ENCODE data around the gene SLA2. TPM values are rescaled to one million over a fixed set of nuclear protein-coding genes. Genes with fewer than 3 reads are reported as not detected.

SLA2 gene
- total RNA-seq, 1 experiment from 2014 or later: 0.51 TPM

DNA sequence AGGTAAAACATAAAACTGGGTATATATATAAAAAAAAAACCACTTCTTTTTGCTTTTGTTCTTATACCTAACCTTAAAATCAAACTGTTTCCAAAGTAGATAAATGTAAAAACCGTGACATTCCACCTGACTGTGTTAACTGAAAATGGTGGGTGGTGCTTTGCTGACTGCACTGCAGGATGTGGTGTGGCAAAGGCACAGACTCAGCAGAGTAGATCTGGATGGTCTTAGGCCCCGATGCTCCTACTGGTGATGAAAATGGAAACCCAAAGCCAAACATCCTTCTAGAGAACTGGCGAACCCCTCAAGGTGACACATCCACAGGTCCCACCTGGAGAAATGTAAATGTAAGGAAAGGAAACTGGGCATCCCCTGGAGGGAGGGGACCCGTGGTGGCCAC lies 63.7 kb downstream of the SLA2 start:
- Histone ChIP-seq H3K4me2 (ENCODE audit: low read length) (no peak overlapping the region), H3K27me3 (ENCODE audit: low read length) (no peaks in the 10 kb centered on the region), H3K79me2 (ENCODE audit: low read length) (peaks cover 6% of the 10 kb centered on the region), H3K4me1 (ENCODE audit: insufficient read depth, low read length) (peaks cover 15% of the 10 kb centered on the region), H3K9ac (ENCODE audit: low read length) (no peak overlapping the region), H3K9me2 (replicated peaks; ENCODE audit: low read length) (no peaks in the 10 kb centered on the region), H3K27ac (ENCODE audit: low read length) (no peak overlapping the region), H2AFZ (ENCODE audit: low read length) (no peak overlapping the region), H3K9me3 (ENCODE audit: low read length) (no peaks in the 10 kb centered on the region), H3K4me3 (ENCODE audit: low read length) (no peak overlapping the region), H3K36me3 (ENCODE audit: low read depth, low read length) (peaks cover 12% of the 10 kb centered on the region; the same call in 1 of the 2 replicates), H3F3A (ENCODE audit: low read length, unreplicated experiment) (no peaks in the 10 kb centered on the region), H4K20me1 (ENCODE audit: low read length) (no peaks in the 10 kb centered on the region)
- no peak for ATAC-seq
- POLR2A ChIA-PET (ENCODE audit: unreplicated experiment): interaction anchor here (0.6 kb wide), 1 partner anchor 26 kb away, joined by 4 read pairs; no protein-coding TSS in a partner anchor
- CTCF ChIA-PET: no interaction called here
- TF ChIP-seq, protein P1, sequence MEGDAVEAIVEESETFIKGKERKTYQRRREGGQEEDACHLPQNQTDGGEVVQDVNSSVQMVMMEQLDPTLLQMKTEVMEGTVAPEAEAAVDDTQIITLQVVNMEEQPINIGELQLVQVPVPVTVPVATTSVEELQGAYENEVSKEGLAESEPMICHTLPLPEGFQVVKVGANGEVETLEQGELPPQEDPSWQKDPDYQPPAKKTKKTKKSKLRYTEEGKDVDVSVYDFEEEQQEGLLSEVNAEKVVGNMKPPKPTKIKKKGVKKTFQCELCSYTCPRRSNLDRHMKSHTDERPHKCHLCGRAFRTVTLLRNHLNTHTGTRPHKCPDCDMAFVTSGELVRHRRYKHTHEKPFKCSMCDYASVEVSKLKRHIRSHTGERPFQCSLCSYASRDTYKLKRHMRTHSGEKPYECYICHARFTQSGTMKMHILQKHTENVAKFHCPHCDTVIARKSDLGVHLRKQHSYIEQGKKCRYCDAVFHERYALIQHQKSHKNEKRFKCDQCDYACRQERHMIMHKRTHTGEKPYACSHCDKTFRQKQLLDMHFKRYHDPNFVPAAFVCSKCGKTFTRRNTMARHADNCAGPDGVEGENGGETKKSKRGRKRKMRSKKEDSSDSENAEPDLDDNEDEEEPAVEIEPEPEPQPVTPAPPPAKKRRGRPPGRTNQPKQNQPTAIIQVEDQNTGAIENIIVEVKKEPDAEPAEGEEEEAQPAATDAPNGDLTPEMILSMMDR (conservative IDR thresholded peaks at IDR 0.05; ENCODE audit: low read depth, low read length): no peak
- no peak for TF ChIP-seq EZH2phosphoT487 (IDR thresholded peaks at IDR 0.05; ENCODE audit: borderline replicate concordance, low read length)
- no peak for TF ChIP-seq EZH2 (IDR thresholded peaks at IDR 0.05; ENCODE audit: low read length, unreplicated experiment)
- intact Hi-C loops (cut with micrococcal nuclease): no loop called here
- no peak for DNase-seq
- no TSS peak for BruUV-seq (replicated peaks)

DNA sequence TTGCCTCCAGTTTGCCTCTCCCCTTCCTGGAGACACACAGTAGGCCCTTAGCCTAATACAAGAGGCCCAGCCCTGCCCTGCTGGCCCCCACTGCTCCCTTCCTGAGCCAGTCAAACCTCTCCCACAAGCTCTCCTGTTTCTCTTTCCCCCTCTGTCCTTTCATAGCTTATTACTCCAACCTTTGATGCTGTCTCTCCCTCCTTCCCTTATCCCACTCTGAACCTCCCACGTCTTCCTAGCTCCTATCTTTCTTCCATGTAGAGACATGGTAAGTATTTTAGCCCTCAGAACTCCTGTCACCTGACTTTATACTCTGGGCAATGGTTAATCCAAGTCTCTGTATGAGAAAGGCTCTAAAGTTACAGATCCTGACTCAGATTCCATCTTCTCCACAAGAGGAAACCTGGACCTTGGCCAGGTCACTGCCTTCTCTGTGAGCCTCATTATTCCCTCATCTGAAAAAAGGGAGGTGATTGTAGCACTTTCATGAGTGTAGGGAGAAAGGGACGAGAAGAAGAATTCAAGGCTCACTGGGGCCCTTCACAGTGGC lies 65.9 kb downstream of the SLA2 start:
- no peak overlapping the region for H3K4me2 ChIP-seq (ENCODE audit: low read length)
- ChIA-PET POLR2A (ENCODE audit: unreplicated experiment) (no interaction called here), CTCF (no interaction called here)
- ATAC-seq (no peak), DNase-seq (no peak)
- TF ChIP-seq EZH2 (IDR thresholded peaks at IDR 0.05; ENCODE audit: low read length, unreplicated experiment) (no peak), EZH2phosphoT487 (IDR thresholded peaks at IDR 0.05; ENCODE audit: borderline replicate concordance, low read length) (no peak)
- TF ChIP-seq, protein P1 (conservative IDR thresholded peaks at IDR 0.05; ENCODE audit: low read depth, low read length): no peak
- H3K9me3 ChIP-seq (ENCODE audit: low read length): no peaks in the 10 kb centered on the region
- no TSS peak for BruUV-seq (replicated peaks)
- H3K36me3 ChIP-seq (ENCODE audit: low read depth, low read length): peaks cover 12% of the 10 kb centered on the region; the same call in 1 of the 2 replicates
- no peaks in the 10 kb centered on the region for H3K9me2 ChIP-seq (replicated peaks; ENCODE audit: low read length)
- peaks cover 25% of the 10 kb centered on the region for H3K79me2 ChIP-seq (ENCODE audit: low read length)
- no peak overlapping the region for H2AFZ ChIP-seq (ENCODE audit: low read length)
- H3K4me3 ChIP-seq (ENCODE audit: low read length): no peak overlapping the region
- H3K4me1 ChIP-seq (ENCODE audit: insufficient read depth, low read length): peaks cover 19% of the 10 kb centered on the region
- no peak overlapping the region for H3K27ac ChIP-seq (ENCODE audit: low read length)
- no peaks in the 10 kb centered on the region for H4K20me1 ChIP-seq (ENCODE audit: low read length)
- no peaks in the 10 kb centered on the region for H3F3A ChIP-seq (ENCODE audit: low read length, unreplicated experiment)
- no peaks in the 10 kb centered on the region for H3K27me3 ChIP-seq (ENCODE audit: low read length)
- no peak overlapping the region for H3K9ac ChIP-seq (ENCODE audit: low read length)
- intact Hi-C loops (cut with micrococcal nuclease): no loop called here

DNA sequence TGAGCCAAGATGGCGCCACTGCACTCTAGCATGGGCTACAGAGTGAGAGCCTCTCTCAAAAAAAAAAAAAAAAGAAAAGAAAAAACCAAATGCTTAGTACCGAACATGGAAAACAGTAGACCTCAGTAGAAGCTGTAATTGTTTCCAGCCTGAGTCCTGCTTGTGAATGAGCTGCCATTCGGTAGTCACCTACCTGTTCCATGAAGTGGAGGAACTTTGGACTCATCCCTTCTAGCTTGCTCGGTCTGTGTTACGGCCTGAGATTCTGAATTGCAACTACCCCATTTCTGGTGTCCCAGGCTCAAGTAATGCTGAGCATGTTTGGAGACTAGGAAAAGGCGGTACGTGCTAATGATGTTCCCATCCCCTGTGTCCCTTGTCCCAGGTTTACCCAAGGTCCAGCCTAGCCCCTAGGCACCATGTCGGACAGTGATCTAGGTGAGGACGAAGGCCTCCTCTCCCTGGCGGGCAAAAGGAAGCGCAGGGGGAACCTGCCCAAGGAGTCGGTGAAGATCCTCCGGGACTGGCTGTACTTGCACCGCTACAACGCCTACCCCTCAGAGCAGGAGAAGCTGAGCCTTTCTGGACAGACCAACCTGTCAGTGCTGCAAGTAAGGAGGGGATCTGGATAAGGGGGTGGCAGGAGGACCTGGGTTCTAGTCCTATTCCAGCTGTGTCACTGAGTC lies 67.5 kb downstream of the SLA2 start:
- ChIA-PET POLR2A (ENCODE audit: unreplicated experiment) (no interaction called here), CTCF (no interaction called here)
- no peaks in the 10 kb centered on the region for H4K20me1 ChIP-seq (ENCODE audit: low read length)

More for the DNA sequence above, 67.5 kb downstream of the SLA2 start:
- H2AFZ ChIP-seq (ENCODE audit: low read length): no peak overlapping the region
- BruUV-seq (replicated peaks): no TSS peak
- no peak overlapping the region for H3K27ac ChIP-seq (ENCODE audit: low read length)
- peaks cover 17% of the 10 kb centered on the region for H3K4me1 ChIP-seq (ENCODE audit: insufficient read depth, low read length)
- no peak overlapping the region for H3K4me3 ChIP-seq (ENCODE audit: low read length)
- H3K79me2 ChIP-seq (ENCODE audit: low read length): peaks cover 32% of the 10 kb centered on the region
- H3K9ac ChIP-seq (ENCODE audit: low read length): no peak overlapping the region
- intact Hi-C loops (cut with micrococcal nuclease): no loop called here
- H3K36me3 ChIP-seq (ENCODE audit: low read depth, low read length): peaks cover 12% of the 10 kb centered on the region; the same call in 1 of the 2 replicates
- ATAC-seq: no peak
- TF ChIP-seq, protein P1 (conservative IDR thresholded peaks at IDR 0.05; ENCODE audit: low read depth, low read length): no peak
- TF ChIP-seq EZH2 (IDR thresholded peaks at IDR 0.05; ENCODE audit: low read length, unreplicated experiment) (no peak), EZH2phosphoT487 (IDR thresholded peaks at IDR 0.05; ENCODE audit: borderline replicate concordance, low read length) (no peak)
- no peak overlapping the region for H3K4me2 ChIP-seq (ENCODE audit: low read length)
- H3K9me2 ChIP-seq (replicated peaks; ENCODE audit: low read length): no peaks in the 10 kb centered on the region
- no peaks in the 10 kb centered on the region for H3F3A ChIP-seq (ENCODE audit: low read length, unreplicated experiment)
- H3K9me3 ChIP-seq (ENCODE audit: low read length): no peaks in the 10 kb centered on the region
- no peak for DNase-seq
- H3K27me3 ChIP-seq (ENCODE audit: low read length): no peaks in the 10 kb centered on the region
